HepG2 (cell line): ENCODE results near the gene ETV2. TPM values are rescaled to one million over a fixed set of nuclear protein-coding genes. Genes with fewer than 3 reads are reported as not detected.

Source experiments
- CBX5 ChIP-seq: sonication (generic); formaldehyde crosslinking; IDR thresholded peaks from 2 replicates; pipeline ENCODE4 v1.4.0; 2020; ENCODE audit warnings: missing genetic modification reagents, borderline replicate concordance
- CENPX ChIP-seq: sonication (generic); formaldehyde crosslinking; IDR thresholded peaks from 2 replicates; pipeline ENCODE4 v1.9.0; 2021; ENCODE audit warnings: mild to moderate bottlenecking, missing genetic modification reagents, moderate library complexity
- GABPA ChIP-seq, 2 experiments: IDR thresholded peaks; 2 replicates each; pipeline ENCODE4 v1.6.1; 2011 to 2016; ENCODE audit warnings: low read depth in 2 of 2, low read length in 1 of 2, missing biosample characterization in 1 of 2, missing genetic modification characterization in 1 of 2
- GRHL1 ChIP-seq: sonication (generic); formaldehyde crosslinking; conservative IDR thresholded peaks from 2 replicates; pipeline ENCODE4 v1.8.0; 2022; ENCODE audit warnings: missing genetic modification reagents
- HDAC2 ChIP-seq: sonication (generic); formaldehyde crosslinking; IDR thresholded peaks from 2 replicates; pipeline ENCODE4 v1.4.0; 2020; ENCODE audit warnings: missing genetic modification reagents
- HMGXB3 ChIP-seq: sonication (generic); formaldehyde crosslinking; IDR thresholded peaks from 2 replicates; pipeline ENCODE4 v1.4.0; 2020; ENCODE audit warnings: missing genetic modification reagents, borderline replicate concordance
- HNRNPK ChIP-seq: fragments of 200-400 bp; formaldehyde crosslinking; IDR thresholded peaks from 2 replicates; pipeline ENCODE4 v1.6.1; 2018; ENCODE audit warnings: low read length, low read depth, moderate library complexity, mild to moderate bottlenecking; ENCODE audit not compliant: poor library complexity, severe bottlenecking
- HNRNPL ChIP-seq: fragments of 200-400 bp; formaldehyde crosslinking; IDR thresholded peaks from 2 replicates; pipeline ENCODE4 v1.6.1; 2017; ENCODE audit warnings: mild to moderate bottlenecking, low read depth, low read length
- IRF2 ChIP-seq: IDR thresholded peaks from 2 replicates; pipeline ENCODE4 v1.6.1; 2018; ENCODE audit warnings: missing genetic modification reagents, missing compliant biosample characterization
- IRF9 ChIP-seq: sonication (generic); formaldehyde crosslinking; IDR thresholded peaks from 2 replicates; pipeline ENCODE4 v1.8.0; 2022; ENCODE audit warnings: missing genetic modification reagents, mild to moderate bottlenecking, borderline replicate concordance
- KLF11 ChIP-seq: IDR thresholded peaks from 2 replicates; pipeline ENCODE4 v1.6.1; 2016; ENCODE audit warnings: missing compliant biosample characterization
- MLX ChIP-seq: IDR thresholded peaks from 2 replicates; pipeline ENCODE4 v1.6.1; 2016
- SNAPC2 ChIP-seq: sonication (generic); formaldehyde crosslinking; IDR thresholded peaks from 2 replicates; pipeline ENCODE4 v1.8.1; 2022; ENCODE audit warnings: mild to moderate bottlenecking, missing genetic modification reagents
- TBX2 ChIP-seq: sonication (generic); formaldehyde crosslinking; IDR thresholded peaks from 2 replicates; pipeline ENCODE4 v1.5.0; 2020; ENCODE audit warnings: missing genetic modification reagents, mild to moderate bottlenecking, borderline replicate concordance
- U2AF1 ChIP-seq: fragments of 200-400 bp; formaldehyde crosslinking; optimal IDR thresholded peaks from 2 replicates; pipeline ENCODE3; 2017; ENCODE audit warnings: mild to moderate bottlenecking, low read depth, low read length
- ZNF331 ChIP-seq: sonication (generic); formaldehyde crosslinking; IDR thresholded peaks from 2 replicates; pipeline ENCODE4 v1.4.0; 2020; ENCODE audit warnings: missing genetic modification reagents
- ZNF652 ChIP-seq: IDR thresholded peaks from 2 replicates; pipeline ENCODE4 v1.6.1; 2016; ENCODE audit warnings: low read depth, borderline replicate concordance
- ZNF737 ChIP-seq: sonication (generic); formaldehyde crosslinking; IDR thresholded peaks from 2 replicates; pipeline ENCODE4 v1.5.0; 2020; ENCODE audit warnings: missing genetic modification reagents, mild to moderate bottlenecking, borderline replicate concordance
- ZNF891 ChIP-seq: sonication (generic); formaldehyde crosslinking; IDR thresholded peaks from 2 replicates; pipeline ENCODE4 v1.5.0; 2020; ENCODE audit warnings: mild to moderate bottlenecking, missing genetic modification reagents
- polyA plus RNA-seq, 8 experiments: library from polyadenylated mRNA; depleted of rRNA in 3 of 8; stranded (reverse) in 7 of 8; unstranded in 1 of 8; fragments of >200 nt; fragmentation: Illumina TruSeq in 4 of 8; extraction: Trizol in 4 of 8; gene quantifications; 2 replicates each; pipeline versions ENCODE4 v1.2.1 to v1.2.3, GENCODE V29; 2011 to 2016; ENCODE audit warnings: low read depth in 4 of 8, missing spikeins in 1 of 8, mixed read lengths in 1 of 8; ENCODE audit not compliant: insufficient read depth in 1 of 8
- total RNA-seq, 5 experiments: library from RNA; depleted of rRNA; stranded (reverse); fragments of >200 nt; fragmentation: Illumina TruSeq; extraction: Trizol; gene quantifications; 2 replicates each; pipeline ENCODE4 v1.2.3, GENCODE V29; 2016; ENCODE audit warnings: low read depth in 1 of 5

The ETV2 gene
- total and polyA plus RNA-seq, 2 of the 13 experiments (the other 11 are each of a cell fraction or from before 2014, with no cell fraction given), result 0.07 to 0.20 TPM

GRCh38 chr19:35643255-35644205 lies 2.0 kb downstream of the ETV2 start (continued):
- TF ChIP-seq HDAC2 (CRISPR knock-in tag), result peak; percentile 72
- no peak for TF ChIP-seq U2AF1
- no peak; the same call in 1 of the 2 replicates for TF ChIP-seq MLX
- TF ChIP-seq SNAPC2, result no peak
- TF ChIP-seq ZNF652 (CRISPR knock-in tag), result no peak
- no peak for TF ChIP-seq CENPX (CRISPR knock-in tag)
- TF ChIP-seq HNRNPK, result peak; percentile 51
- peak; percentile 55; the same call in 1 of the 2 replicates for TF ChIP-seq ZNF331 (CRISPR knock-in tag)
- TF ChIP-seq HMGXB3, result no peak
- no peak for TF ChIP-seq GABPA (IDR thresholded peaks at IDR 0.05; ENCODE audit: low read depth, low read length)
- TF ChIP-seq GABPA (CRISPR knock-in tag; IDR thresholded peaks at IDR 0.05; ENCODE audit: low read depth), result 0 out of 2 replicates have a peak, but pooled peaks have one; percentile 29
- TF ChIP-seq TBX2 (CRISPR knock-in tag), result peak; percentile 43; the same call in 1 of the 2 replicates
- peak; percentile 67; the same call in 1 of the 2 replicates for TF ChIP-seq HNRNPL
- peak; percentile 77 for TF ChIP-seq CBX5
- TF ChIP-seq ZNF737 (CRISPR knock-in tag), result no peak
- TF ChIP-seq IRF2 (CRISPR knock-in tag), result no peak
- peak; percentile 69; the same call in 1 of the 2 replicates for TF ChIP-seq IRF9 (CRISPR knock-in tag)
- peak; percentile 47; the same call in 1 of the 2 replicates for TF ChIP-seq KLF11 (CRISPR knock-in tag)
- no peak for TF ChIP-seq GRHL1 (CRISPR knock-in tag)
- peak; percentile 41; the same call in 1 of the 2 replicates for TF ChIP-seq ZNF891 (CRISPR knock-in tag)
